ENCODE measurements around the gene RASIP1.

Gene RASIP1

DNA sequence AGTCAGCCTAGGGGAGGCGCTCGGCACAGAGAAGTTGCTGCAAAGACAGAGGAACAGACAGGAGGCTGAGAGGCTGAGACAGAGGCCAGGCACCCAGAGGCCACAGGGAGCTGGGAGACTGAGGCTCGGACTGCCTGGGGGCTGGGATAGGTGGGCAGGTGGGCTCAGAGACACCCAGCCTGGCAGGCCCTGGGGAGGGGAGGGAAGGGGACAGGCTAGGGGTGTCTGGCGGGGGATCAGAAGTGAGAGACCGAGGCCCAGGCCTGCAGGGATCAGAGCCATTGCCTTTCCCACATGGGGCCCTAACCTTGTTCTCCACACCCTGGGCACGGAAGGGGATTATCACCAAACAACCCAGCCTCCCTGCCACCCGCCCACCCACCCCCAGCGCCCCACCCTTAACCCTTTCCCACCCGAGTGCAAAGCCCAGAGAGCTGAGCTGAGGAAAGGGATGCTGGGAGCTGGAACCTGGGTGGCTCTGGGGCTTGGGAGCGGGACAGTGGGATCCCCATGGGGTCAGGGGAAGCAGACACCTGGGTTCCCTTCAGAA, 68.9 kb downstream of the RASIP1 start:
- DNase-seq: no peak

GRCh38 chr19:48670699-48671445, 69.5 kb downstream of the RASIP1 start:
- DNase-seq: no peak
